SU-DHL-6 (cell line): ENCODE data around the gene FMN1.

Experiments
- H2AFZ ChIP-seq: fragments of 200-600 bp; sonication (generic); 2 replicates; pipeline ENCODE4 v1.6.1; 2014; ENCODE audit warnings: low read depth, mild to moderate bottlenecking, moderate library complexity, mixed read lengths, antibody characterized with exemption, low read length; ENCODE audit not compliant: severe bottlenecking
- H3F3A ChIP-seq: fragments of 200-600 bp; shearing (Covaris generic); 2 replicates; pipeline ENCODE4 v1.6.0; 2016; ENCODE audit warnings: antibody characterized with exemption, mild to moderate bottlenecking; ENCODE audit not compliant: insufficient read depth
- H3K27ac ChIP-seq: fragments of 200-600 bp; sonication (generic); 2 replicates; pipeline ENCODE4 v1.5.1; 2016; ENCODE audit warnings: low read depth, mild to moderate bottlenecking, low read length, moderate library complexity, mixed read lengths
- H3K27me3 ChIP-seq: fragments of 200-600 bp; sonication (generic), shearing (Covaris generic); 2 replicates; pipeline ENCODE4 v1.6.0; 2014; ENCODE audit warnings: mild to moderate bottlenecking, low read length
- H3K36me3 ChIP-seq: fragments of 200-600 bp; sonication (generic); 2 replicates; pipeline ENCODE4 v1.6.1; 2014; ENCODE audit warnings: mild to moderate bottlenecking, low read length, mixed read lengths
- H3K4me2 ChIP-seq: fragments of 300-600, 200-600 bp; shearing (Covaris generic), sonication (generic); 2 replicates; pipeline ENCODE4 v1.6.0; 2014; ENCODE audit warnings: low read length, low read depth, mild to moderate bottlenecking; ENCODE audit not compliant: poor library complexity, severe bottlenecking
- H3K4me3 ChIP-seq: fragments of 200-600 bp; sonication (generic); 2 replicates; pipeline ENCODE4 v1.5.1; 2014; ENCODE audit warnings: antibody characterized with exemption, low read length, mild to moderate bottlenecking, mixed read lengths; ENCODE audit not compliant: insufficient read depth, poor library complexity, severe bottlenecking
- H3K79me2 ChIP-seq: fragments of 200-600 bp; sonication (generic); 2 replicates; pipeline ENCODE4 v1.6.1; 2014; ENCODE audit warnings: mild to moderate bottlenecking, low read length, moderate library complexity; ENCODE audit not compliant: insufficient read depth
- H3K9ac ChIP-seq: fragments of 200-600 bp; sonication (generic); 2 replicates; pipeline ENCODE4 v1.7.0; 2014; ENCODE audit warnings: mild to moderate bottlenecking, low read length
- H3K9me2 ChIP-seq: fragments of 200-600 bp; sonication (generic); replicated peaks from 2 replicates; pipeline ENCODE4 v1.6.1; 2014; ENCODE audit warnings: low read length; ENCODE audit not compliant: insufficient read depth
- H3K9me3 ChIP-seq: fragments of 200-600 bp; sonication (generic); 2 replicates; pipeline ENCODE4 v1.6.1; 2014; ENCODE audit warnings: low read length, mixed read lengths; ENCODE audit not compliant: insufficient read depth
- H4K20me1 ChIP-seq: fragments of 200-600 bp; sonication (generic); 2 replicates; pipeline ENCODE4 v1.6.1; 2014; ENCODE audit warnings: low read depth, mild to moderate bottlenecking, antibody characterized with exemption, low read length, moderate library complexity, mixed read lengths
- EZH2phosphoT487 ChIP-seq: fragments of 200-600 bp; sonication (generic), shearing (Covaris generic); conservative IDR thresholded peaks from 2 replicates; pipeline ENCODE4 v1.6.1; 2018; ENCODE audit warnings: mild to moderate bottlenecking, antibody characterized with exemption, low read length, moderate library complexity, mixed read lengths
- TF ChIP-seq, protein P1 (sequence below): fragments of 200-600 bp; sonication (generic); IDR thresholded peaks from one replicate; pipeline ENCODE4 v1.5.1; 2017; ENCODE audit warnings: antibody characterized with exemption, mild to moderate bottlenecking, low read length, moderate library complexity; ENCODE audit not compliant: insufficient read depth, poor library complexity, severe bottlenecking

Gene FMN1

GRCh38 chr15:32957219-32957618 lies 237.3 kb downstream of the FMN1 start:
- H4K20me1 ChIP-seq: no peaks in the 10 kb centered on the region
- H3F3A ChIP-seq: no peaks in the 10 kb centered on the region
- no peak overlapping the region for H2AFZ ChIP-seq
- H3K4me3 ChIP-seq: no peak overlapping the region
- no peaks in the 10 kb centered on the region for H3K9me3 ChIP-seq
- no peak overlapping the region for H3K9ac ChIP-seq
- TF ChIP-seq, protein P1, sequence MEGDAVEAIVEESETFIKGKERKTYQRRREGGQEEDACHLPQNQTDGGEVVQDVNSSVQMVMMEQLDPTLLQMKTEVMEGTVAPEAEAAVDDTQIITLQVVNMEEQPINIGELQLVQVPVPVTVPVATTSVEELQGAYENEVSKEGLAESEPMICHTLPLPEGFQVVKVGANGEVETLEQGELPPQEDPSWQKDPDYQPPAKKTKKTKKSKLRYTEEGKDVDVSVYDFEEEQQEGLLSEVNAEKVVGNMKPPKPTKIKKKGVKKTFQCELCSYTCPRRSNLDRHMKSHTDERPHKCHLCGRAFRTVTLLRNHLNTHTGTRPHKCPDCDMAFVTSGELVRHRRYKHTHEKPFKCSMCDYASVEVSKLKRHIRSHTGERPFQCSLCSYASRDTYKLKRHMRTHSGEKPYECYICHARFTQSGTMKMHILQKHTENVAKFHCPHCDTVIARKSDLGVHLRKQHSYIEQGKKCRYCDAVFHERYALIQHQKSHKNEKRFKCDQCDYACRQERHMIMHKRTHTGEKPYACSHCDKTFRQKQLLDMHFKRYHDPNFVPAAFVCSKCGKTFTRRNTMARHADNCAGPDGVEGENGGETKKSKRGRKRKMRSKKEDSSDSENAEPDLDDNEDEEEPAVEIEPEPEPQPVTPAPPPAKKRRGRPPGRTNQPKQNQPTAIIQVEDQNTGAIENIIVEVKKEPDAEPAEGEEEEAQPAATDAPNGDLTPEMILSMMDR: no peak
- no peak for TF ChIP-seq EZH2phosphoT487
- no peaks in the 10 kb centered on the region for H3K36me3 ChIP-seq
- H3K9me2 ChIP-seq: no peaks in the 10 kb centered on the region
- H3K4me2 ChIP-seq: no peak overlapping the region
- H3K79me2 ChIP-seq: no peaks in the 10 kb centered on the region
- no peak overlapping the region for H3K27ac ChIP-seq
- no peaks in the 10 kb centered on the region for H3K27me3 ChIP-seq

DNA sequence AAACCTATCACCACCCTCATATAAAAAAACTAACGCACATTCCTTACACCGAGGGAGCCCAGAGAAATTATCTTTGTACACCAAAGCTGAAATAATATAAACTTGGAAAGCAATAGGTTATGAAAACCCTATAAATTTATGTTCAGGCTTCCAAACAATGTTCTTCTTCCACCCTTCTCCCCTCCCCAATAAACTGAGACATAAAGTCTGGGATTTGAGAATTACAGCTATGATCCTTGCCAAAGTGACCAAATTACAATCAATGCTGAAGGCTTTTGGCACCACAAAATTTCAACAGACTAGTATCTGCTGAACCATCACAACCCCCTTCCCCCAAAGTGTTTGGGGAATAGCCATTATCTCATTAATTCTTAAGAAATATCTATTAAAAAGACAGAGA lies 237.8 kb downstream of the FMN1 start:
- Histone ChIP-seq H3K9me2 (no peaks in the 10 kb centered on the region), H3F3A (no peaks in the 10 kb centered on the region), H3K4me2 (no peak overlapping the region), H3K9me3 (no peaks in the 10 kb centered on the region), H3K4me3 (no peak overlapping the region), H3K9ac (no peak overlapping the region), H3K27me3 (no peaks in the 10 kb centered on the region), H4K20me1 (no peaks in the 10 kb centered on the region), H3K36me3 (no peaks in the 10 kb centered on the region), H2AFZ (no peak overlapping the region), H3K79me2 (no peaks in the 10 kb centered on the region), H3K27ac (no peak overlapping the region)
- no peak for TF ChIP-seq EZH2phosphoT487
- TF ChIP-seq, protein P1: no peak

DNA sequence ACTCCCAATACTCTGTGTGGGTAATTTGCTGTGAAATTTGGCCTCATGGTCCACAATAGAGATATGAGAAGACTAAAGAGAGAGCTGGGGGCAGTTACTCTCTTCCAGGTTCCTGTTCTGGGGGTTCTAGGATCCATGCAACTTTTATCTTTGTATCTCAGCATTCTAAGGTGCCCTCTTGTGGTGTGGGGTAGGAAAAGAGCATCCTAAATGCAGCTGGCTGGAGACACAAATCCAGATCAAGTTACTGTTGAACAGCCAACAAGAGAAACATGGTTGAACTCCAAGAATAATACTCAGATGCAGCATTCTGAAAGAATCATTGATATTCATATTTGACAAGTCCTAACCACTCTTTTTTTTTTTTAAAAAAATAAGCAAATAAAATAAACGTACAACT lies 238.5 kb downstream of the FMN1 start:
- Histone ChIP-seq H3K9me3 (no peaks in the 10 kb centered on the region), H3K4me2 (no peak overlapping the region), H3F3A (no peaks in the 10 kb centered on the region), H3K9ac (no peak overlapping the region), H3K4me3 (no peak overlapping the region), H3K79me2 (no peaks in the 10 kb centered on the region), H4K20me1 (no peaks in the 10 kb centered on the region), H3K9me2 (no peaks in the 10 kb centered on the region), H3K27ac (no peak overlapping the region), H3K36me3 (no peaks in the 10 kb centered on the region), H3K27me3 (no peaks in the 10 kb centered on the region), H2AFZ (no peak overlapping the region)
- TF ChIP-seq EZH2phosphoT487: no peak
- TF ChIP-seq, protein P1: peak; percentile 23

- Histone ChIP-seq H3K79me2 (no peaks in the 10 kb centered on the region), H4K20me1 (no peaks in the 10 kb centered on the region), H3K9me3 (no peaks in the 10 kb centered on the region), H3K27me3 (no peaks in the 10 kb centered on the region), H3K27ac (no peak overlapping the region), H3K9ac (no peak overlapping the region), H3K36me3 (no peaks in the 10 kb centered on the region), H3K9me2 (no peaks in the 10 kb centered on the region), H3K4me2 (no peak overlapping the region), H3F3A (no peaks in the 10 kb centered on the region), H3K4me3 (no peak overlapping the region), H2AFZ (no peak overlapping the region)
- no peak for TF ChIP-seq EZH2phosphoT487
- TF ChIP-seq, protein P1: no peak
These were observed 241.0 kb downstream of the FMN1 start for GRCh38 chr15:32953533-32953910.
